GM06990 (cell line): Measurements from ENCODE around the gene PRSS38.

ENCODE experiments used
- DNase-seq: peaks from one replicate; pipeline ENCODE4 v3.0.0-alpha.2; 2011; ENCODE audit not compliant: insufficient read length; ENCODE audit errors: extremely low read depth
- H3K27me3 ChIP-seq: replicated peaks from 2 replicates; pipeline ENCODE4 v1.6.0; 2011; ENCODE audit warnings: low read length; ENCODE audit not compliant: control insufficient read depth, insufficient read depth
- H3K36me3 ChIP-seq: 2 replicates; pipeline ENCODE4 v1.5.1; 2011; ENCODE audit warnings: low read length; ENCODE audit not compliant: control insufficient read depth, insufficient read depth
- H3K4me3 ChIP-seq: replicated peaks from 2 replicates; pipeline ENCODE4 v1.5.1; 2011; ENCODE audit warnings: low read depth, mild to moderate bottlenecking, control low read depth, low read length
- TF ChIP-seq, protein P1 (sequence below): IDR thresholded peaks from 2 replicates; pipeline ENCODE4 v1.5.1; 2011; ENCODE audit warnings: low read length, control low read depth, mild to moderate bottlenecking, inconsistent platforms; ENCODE audit not compliant: insufficient read depth, poor library complexity, severe bottlenecking

PRSS38 gene

GRCh38 chr1:227798078-227798802 lies 17.2 kb upstream of the PRSS38 start:
- TF ChIP-seq, protein P1, sequence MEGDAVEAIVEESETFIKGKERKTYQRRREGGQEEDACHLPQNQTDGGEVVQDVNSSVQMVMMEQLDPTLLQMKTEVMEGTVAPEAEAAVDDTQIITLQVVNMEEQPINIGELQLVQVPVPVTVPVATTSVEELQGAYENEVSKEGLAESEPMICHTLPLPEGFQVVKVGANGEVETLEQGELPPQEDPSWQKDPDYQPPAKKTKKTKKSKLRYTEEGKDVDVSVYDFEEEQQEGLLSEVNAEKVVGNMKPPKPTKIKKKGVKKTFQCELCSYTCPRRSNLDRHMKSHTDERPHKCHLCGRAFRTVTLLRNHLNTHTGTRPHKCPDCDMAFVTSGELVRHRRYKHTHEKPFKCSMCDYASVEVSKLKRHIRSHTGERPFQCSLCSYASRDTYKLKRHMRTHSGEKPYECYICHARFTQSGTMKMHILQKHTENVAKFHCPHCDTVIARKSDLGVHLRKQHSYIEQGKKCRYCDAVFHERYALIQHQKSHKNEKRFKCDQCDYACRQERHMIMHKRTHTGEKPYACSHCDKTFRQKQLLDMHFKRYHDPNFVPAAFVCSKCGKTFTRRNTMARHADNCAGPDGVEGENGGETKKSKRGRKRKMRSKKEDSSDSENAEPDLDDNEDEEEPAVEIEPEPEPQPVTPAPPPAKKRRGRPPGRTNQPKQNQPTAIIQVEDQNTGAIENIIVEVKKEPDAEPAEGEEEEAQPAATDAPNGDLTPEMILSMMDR, result no peak
- Histone ChIP-seq H3K36me3 (no peaks in the 10 kb centered on the region), H3K27me3 (no peaks in the 10 kb centered on the region; the same call in 1 of the 2 replicates), H3K4me3 (no peak overlapping the region)
- no peak for DNase-seq

DNA sequence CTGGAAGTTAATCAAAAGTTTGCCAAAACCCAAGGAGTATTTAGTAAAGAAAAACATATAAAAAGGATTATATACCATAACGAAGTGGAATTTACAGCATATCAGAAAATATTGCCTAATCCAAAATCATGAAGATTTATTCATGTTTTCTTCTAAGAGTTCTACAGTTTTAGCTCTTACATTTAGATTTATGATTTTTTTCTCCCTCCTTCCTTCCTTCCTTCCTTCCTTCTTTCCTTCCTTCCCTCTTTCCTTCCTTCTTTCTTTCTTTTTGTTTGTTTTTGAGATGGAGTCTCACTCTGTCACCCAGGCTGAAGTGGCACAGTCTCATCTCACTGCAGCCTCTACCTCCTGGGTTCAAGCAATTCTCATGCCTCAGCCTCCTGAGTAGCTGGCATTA lies 15.7 kb upstream of the PRSS38 start:
- no peaks in the 10 kb centered on the region for H3K36me3 ChIP-seq
- no peak for DNase-seq
- TF ChIP-seq, protein P1, result no peak
- no peak overlapping the region for H3K4me3 ChIP-seq
- H3K27me3 ChIP-seq, result no peaks in the 10 kb centered on the region; the same call in 1 of the 2 replicates

GRCh38 chr1:227803933-227804332 lies 11.5 kb upstream of the PRSS38 start:
- no peak for DNase-seq
- Histone ChIP-seq H3K27me3 (no peaks in the 10 kb centered on the region; the same call in 1 of the 2 replicates), H3K4me3 (no peak overlapping the region), H3K36me3 (no peaks in the 10 kb centered on the region)
- TF ChIP-seq, protein P1, result no peak

DNA sequence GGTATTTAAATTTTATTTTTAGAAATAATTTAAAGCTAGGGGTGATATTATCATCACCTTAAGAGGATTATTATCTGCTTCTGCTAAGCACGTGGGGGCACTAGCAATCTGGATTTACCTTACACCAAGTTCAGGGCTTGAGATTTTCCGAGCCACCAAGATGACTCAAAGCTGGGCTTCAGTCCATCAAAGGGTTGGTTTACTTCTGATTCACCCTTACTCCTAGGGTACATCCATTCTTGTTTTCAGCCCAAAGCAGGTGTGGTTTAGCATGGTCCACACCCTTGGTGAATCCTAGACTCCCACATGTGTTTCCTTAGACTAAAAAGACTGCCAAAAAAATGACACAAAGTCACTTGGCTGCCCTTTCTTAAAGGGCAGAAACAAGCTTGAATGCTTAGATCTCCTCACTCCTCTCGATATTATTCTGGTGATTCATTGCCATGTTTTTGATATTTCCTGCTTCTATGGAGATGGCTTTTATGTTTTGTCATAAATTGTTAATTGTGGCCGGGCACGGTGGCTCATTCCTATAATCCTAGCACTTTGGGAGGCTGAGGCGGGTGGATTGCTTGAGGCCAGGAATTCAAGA lies 9.8 kb upstream of the PRSS38 start:
- Histone ChIP-seq H3K4me3 (no peak overlapping the region), H3K27me3 (no peaks in the 10 kb centered on the region), H3K36me3 (no peaks in the 10 kb centered on the region)
- DNase-seq, result no peak
- TF ChIP-seq, protein P1, result no peak

DNA sequence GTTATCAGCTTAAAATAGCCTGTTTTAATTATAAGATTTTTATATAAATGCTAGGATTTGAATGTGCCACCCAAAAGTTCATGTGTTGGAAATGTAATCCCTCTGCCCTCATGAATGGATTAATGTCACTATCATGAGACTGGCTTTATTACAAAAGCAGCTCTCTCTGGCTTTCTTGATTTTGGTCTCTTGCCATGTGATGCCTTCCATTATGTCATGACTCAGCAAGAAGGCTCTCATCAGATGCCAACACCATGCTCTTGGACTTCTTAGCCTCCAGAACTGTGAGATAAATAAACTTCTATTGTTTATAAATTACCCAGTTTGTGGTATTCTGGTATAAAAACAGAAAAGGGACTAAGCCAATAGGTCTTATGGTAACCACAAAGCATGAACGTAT lies 6.9 kb upstream of the PRSS38 start:
- DNase-seq, result no peak
- no peaks in the 10 kb centered on the region for H3K36me3 ChIP-seq
- TF ChIP-seq, protein P1, result no peak

More for the DNA sequence above, 6.9 kb upstream of the PRSS38 start:
- Histone ChIP-seq H3K27me3 (no peaks in the 10 kb centered on the region), H3K4me3 (no peak overlapping the region)
